GM20000 (cell line): Measurements from ENCODE around the gene PIM3.

Experiments
- DNase-seq: peaks from one replicate; pipeline ENCODE4 v3.0.0; 2012; ENCODE audit warnings: low spot score
- TF ChIP-seq, protein P1 (sequence below): IDR thresholded peaks from 2 replicates; pipeline ENCODE4 v1.5.1; 2012; ENCODE audit warnings: mild to moderate bottlenecking, control low read depth; ENCODE audit errors: extremely low read depth, missing control alignments

The PIM3 gene

DNA sequence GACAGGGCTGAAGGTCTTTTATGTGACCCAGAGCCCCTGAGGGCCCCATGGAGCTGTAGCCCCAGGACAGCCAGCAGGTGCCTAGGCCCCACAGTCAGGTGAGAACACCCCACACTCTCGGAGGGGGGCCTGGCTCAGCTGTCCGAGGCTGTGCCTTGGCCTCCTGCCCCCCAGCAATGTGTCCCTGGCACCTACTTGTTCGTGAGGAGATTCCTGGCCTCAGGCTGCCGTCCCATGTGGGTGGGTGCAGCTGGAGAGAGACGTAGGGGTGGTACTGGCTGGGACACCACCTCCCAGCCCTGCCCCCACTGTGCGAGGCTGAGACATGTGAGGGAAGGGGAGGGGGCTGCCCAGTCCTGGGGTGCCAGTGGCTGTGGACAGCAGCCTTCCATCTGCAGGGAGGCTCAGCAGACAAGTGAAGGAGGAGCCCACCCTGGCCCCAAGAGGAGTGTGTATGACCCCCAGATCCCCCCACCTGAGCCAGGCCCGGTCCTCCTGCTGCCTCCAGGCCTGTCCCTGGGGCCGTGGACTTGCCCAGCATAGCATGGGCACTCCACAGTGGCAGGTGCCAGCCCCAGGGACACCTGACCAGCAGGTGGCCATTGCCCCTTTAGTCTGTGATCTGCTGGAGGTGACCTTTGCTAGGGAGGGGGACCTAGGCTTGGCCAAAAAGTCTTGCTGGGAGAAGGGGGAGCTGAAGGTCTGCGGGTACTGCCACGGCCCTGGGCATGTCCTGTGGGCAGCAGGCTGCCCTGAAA is 35.0 kb downstream of the PIM3 start:
- TF ChIP-seq, protein P1, sequence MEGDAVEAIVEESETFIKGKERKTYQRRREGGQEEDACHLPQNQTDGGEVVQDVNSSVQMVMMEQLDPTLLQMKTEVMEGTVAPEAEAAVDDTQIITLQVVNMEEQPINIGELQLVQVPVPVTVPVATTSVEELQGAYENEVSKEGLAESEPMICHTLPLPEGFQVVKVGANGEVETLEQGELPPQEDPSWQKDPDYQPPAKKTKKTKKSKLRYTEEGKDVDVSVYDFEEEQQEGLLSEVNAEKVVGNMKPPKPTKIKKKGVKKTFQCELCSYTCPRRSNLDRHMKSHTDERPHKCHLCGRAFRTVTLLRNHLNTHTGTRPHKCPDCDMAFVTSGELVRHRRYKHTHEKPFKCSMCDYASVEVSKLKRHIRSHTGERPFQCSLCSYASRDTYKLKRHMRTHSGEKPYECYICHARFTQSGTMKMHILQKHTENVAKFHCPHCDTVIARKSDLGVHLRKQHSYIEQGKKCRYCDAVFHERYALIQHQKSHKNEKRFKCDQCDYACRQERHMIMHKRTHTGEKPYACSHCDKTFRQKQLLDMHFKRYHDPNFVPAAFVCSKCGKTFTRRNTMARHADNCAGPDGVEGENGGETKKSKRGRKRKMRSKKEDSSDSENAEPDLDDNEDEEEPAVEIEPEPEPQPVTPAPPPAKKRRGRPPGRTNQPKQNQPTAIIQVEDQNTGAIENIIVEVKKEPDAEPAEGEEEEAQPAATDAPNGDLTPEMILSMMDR = no peak
- no peak for DNase-seq

GRCh38 chr22:49996119-49996517 is 35.5 kb downstream of the PIM3 start:
- TF ChIP-seq, protein P1 = no peak
- no peak for DNase-seq

GRCh38 chr22:49996518-49997250 is 36.1 kb downstream of the PIM3 start:
- TF ChIP-seq, protein P1 = no peak
- DNase-seq = no peak

- DNase-seq = no peak
- TF ChIP-seq, protein P1 = no peak
Observed at GRCh38 chr22:49997251-49997599, 36.7 kb downstream of the PIM3 start.

DNA sequence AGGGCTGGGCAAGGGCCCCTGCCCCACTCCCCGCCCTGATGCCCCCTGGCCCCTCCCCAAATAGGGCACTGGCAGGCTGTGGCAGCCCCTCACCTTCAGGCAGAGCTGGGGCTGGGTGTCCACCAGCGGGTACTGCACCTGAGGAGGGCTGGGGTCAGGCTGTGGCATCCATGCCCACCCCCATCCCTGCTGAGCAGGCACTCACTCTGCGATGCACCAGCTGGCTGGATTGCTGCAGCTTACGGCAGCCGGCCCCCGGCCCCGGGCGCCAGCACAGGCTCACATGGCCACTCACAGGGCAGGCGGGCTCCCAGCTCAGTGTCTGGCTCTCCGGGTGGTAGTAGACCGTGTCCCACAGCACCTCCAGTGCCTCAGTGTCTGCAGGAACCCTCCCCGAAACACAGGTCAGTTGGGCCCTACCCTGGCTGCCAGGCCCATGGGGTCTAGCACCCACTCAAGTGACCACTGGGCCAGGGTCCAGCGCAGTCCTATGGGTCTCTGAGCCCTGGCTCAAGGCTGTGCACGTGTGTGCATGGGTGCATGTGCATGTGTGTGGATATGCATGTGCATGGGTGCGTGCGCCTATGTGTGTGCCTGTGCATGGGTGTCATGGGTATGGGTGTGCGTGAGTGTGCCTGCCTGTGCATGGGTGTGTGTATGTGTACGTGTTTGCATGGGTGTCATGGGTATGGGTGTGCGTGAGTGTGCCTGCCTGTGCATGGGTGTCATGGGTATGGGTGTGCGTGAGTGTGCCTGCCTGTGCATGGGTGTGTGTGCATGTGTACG is 37.6 kb downstream of the PIM3 start:
- DNase-seq = no peak
- TF ChIP-seq, protein P1 = no peak

- TF ChIP-seq, protein P1 = no peak
- no peak for DNase-seq
Observed at GRCh38 chr22:49998718-49999062, 38.1 kb downstream of the PIM3 start.
